NB4 (cell line): ENCODE data around the gene SULT1C3.

Experiments used
- DNase-seq: peaks from one replicate; pipeline ENCODE4 v3.0.0; 2010; ENCODE audit warnings: low read depth
- H3K4me3 ChIP-seq: one replicate; pipeline ENCODE4 v1.5.1; 2011; ENCODE audit warnings: mild to moderate bottlenecking, low read depth, low read length, moderate library complexity
- MYC ChIP-seq: IDR thresholded peaks from 2 replicates; pipeline ENCODE4 v1.6.1; 2011; ENCODE audit warnings: low read depth, low read length
- POLR2A ChIP-seq: IDR thresholded peaks from 2 replicates; pipeline ENCODE4 v1.6.1; 2011; ENCODE audit warnings: mild to moderate bottlenecking; ENCODE audit not compliant: insufficient read length; ENCODE audit errors: extremely low read depth
- TF ChIP-seq, protein P1 (sequence below): IDR thresholded peaks from 2 replicates; pipeline ENCODE4 v1.6.1; 2011; ENCODE audit warnings: low read depth, low read length
- TF ChIP-seq, protein P2 (sequence below): IDR thresholded peaks from one replicate; pipeline ENCODE4 v1.5.1; 2012; ENCODE audit warnings: low read depth, low read length

Gene SULT1C3

DNA sequence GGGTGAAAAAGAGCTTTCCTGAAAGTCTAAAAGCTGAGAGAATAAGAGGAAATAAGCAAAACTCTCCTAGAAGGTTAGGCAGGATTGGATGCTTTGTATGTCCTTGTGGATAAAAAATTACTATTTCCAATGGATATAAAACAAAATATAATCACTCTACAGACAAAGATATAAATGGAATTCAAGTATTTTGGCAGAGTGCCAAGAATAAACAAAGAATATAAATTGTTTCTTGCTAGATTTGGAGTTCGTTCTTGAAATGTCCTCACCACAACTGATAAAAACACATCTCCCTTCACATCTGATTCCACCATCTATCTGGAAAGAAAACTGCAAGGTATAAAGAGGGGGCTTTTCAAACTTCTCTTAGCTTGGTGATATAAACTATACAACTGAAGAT, 13.3 kb downstream of the SULT1C3 start:
- DNase-seq = no peak
- no peak overlapping the region for H3K4me3 ChIP-seq
- TF ChIP-seq MYC (no peak), POLR2A (no peak)
- TF ChIP-seq, protein P1, sequence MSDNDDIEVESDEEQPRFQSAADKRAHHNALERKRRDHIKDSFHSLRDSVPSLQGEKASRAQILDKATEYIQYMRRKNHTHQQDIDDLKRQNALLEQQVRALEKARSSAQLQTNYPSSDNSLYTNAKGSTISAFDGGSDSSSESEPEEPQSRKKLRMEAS = no peak
- TF ChIP-seq, protein P2, sequence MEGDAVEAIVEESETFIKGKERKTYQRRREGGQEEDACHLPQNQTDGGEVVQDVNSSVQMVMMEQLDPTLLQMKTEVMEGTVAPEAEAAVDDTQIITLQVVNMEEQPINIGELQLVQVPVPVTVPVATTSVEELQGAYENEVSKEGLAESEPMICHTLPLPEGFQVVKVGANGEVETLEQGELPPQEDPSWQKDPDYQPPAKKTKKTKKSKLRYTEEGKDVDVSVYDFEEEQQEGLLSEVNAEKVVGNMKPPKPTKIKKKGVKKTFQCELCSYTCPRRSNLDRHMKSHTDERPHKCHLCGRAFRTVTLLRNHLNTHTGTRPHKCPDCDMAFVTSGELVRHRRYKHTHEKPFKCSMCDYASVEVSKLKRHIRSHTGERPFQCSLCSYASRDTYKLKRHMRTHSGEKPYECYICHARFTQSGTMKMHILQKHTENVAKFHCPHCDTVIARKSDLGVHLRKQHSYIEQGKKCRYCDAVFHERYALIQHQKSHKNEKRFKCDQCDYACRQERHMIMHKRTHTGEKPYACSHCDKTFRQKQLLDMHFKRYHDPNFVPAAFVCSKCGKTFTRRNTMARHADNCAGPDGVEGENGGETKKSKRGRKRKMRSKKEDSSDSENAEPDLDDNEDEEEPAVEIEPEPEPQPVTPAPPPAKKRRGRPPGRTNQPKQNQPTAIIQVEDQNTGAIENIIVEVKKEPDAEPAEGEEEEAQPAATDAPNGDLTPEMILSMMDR = no peak

DNA sequence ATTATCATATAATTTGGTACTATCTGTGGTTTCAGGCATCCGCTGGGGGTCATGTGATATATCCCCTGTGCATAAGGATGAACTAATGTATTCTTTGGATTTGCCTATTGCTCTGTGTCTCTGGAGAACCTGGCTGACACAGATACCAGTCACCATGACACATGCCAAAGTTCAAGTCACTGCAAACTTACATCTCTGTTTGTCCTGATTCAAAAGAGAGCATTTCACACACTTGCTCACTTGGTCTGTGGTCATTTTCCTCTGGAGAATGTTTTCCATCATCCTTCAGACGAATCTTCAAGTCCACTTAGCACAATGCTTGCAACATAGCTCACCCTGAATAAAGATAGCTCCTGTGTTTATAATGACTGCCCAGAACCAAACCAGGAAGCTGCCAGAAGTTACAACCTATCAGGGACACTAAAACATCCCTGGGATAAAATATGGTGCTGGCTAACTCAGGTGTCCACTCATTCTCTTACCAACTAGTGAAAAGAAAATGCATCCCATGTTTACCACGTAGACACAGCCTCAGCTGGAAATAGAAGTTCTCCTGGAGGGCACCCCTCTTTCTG, 18.1 kb downstream of the SULT1C3 start:
- TF ChIP-seq POLR2A (no peak), MYC (no peak)
- TF ChIP-seq, protein P1 = no peak
- TF ChIP-seq, protein P2 = no peak
- no peak overlapping the region for H3K4me3 ChIP-seq
- no peak for DNase-seq

DNA sequence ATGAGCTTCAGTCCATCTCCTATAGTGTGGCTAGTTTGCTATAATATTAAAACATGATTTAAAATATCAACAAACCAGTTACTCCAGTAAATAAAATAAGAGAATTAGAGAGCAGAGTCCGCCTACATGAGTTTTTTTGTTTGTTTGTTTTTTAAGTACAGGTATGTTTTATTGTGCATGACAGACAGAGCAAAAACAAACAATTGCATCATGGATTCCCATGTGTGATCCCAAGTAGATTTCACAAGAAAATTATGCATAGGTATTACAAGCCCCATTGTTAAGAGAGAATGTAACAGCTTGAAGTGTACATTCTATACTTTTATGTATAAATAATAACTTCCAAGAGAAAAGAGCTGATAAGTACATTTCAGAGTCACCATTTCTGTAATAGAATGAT, 21.0 kb downstream of the SULT1C3 start:
- TF ChIP-seq POLR2A = no peak
- TF ChIP-seq, protein P2 = no peak
- TF ChIP-seq, protein P1 = no peak
- TF ChIP-seq MYC = no peak
- no peak for DNase-seq

DNA sequence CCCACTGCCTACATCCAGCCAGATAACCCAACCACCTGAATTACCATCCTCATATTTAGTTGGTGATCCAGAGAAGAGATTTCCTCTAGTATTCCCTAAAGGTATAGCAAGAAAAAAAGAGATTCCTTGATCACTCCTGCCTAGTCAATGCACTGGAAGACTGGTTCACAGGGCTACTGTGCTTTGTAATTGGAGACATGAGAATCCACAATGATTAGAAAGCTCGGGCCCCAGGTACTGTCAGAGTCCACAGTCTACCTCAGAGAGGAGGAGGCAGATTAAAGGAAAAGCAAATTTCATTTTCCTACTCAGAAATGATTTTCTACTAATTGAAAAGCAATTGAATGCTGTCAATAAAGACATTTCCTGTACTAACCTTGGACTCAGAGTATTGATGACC, 22.3 kb downstream of the SULT1C3 start:
- no peak overlapping the region for H3K4me3 ChIP-seq
- DNase-seq = no peak
- TF ChIP-seq POLR2A (no peak), MYC (no peak)
- TF ChIP-seq, protein P2 = no peak
- TF ChIP-seq, protein P1 = no peak

More for the DNA sequence above, 21.0 kb downstream of the SULT1C3 start:
- H3K4me3 ChIP-seq = no peak overlapping the region

DNA sequence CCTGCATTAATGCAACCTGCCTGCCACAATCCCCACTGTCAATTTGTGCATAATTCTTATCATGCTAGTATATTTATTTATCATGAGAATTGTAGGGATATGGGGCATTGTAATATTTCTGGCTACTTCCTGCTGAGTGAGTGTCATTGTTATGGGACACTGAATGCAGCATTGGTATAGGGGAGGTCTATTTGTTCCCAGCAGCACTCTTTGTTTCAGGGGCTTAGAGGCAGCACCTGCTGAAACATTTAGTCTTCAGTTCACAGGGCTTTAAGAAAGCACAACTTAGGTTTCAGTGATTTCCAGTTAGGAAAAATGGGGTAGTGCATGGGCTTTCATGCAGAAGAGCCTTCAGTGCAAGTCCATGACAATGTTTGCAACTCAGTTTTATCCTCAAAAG, 23.6 kb downstream of the SULT1C3 start:
- no peak overlapping the region for H3K4me3 ChIP-seq
- no peak for TF ChIP-seq POLR2A
- TF ChIP-seq, protein P1 = no peak
- no peak for DNase-seq

DNA sequence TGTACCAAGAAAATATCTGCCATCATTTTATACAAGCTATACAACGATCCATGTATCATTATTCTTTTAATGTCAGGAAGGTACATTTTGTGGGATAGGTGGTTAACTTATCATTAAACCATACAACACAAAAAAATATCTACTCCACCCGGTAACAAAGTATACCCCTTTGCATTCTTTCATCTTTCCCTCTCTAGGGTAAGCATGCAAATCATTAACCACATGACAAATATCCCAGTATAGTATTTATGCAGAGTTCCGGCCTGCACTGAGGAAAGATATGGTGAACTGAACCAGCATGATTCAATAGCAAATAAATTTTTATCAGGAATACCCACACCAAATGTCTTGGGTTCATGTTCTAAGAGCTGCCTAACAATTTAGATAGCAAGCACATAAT, 26.4 kb downstream of the SULT1C3 start:
- no peak for DNase-seq
- no peak overlapping the region for H3K4me3 ChIP-seq
- TF ChIP-seq, protein P2 = no peak
- TF ChIP-seq POLR2A (no peak), MYC (no peak)
- TF ChIP-seq, protein P1 = no peak
